OCI-LY1 (cell line): ENCODE data around the gene UGT1A4.

ENCODE experiments used
- CTCF ChIP-seq: fragments of 200-600 bp; sonication (generic), shearing (Covaris generic); IDR thresholded peaks from 2 replicates; pipeline ENCODE4 v1.5.1; 2017; ENCODE audit warnings: mild to moderate bottlenecking, antibody characterized with exemption, low read length, moderate library complexity, mixed read lengths
- EZH2 ChIP-seq: fragments of 200-600 bp; sonication (generic), shearing (Covaris generic); IDR thresholded peaks from 2 replicates; pipeline ENCODE4 v1.8.0; 2017; ENCODE audit warnings: borderline replicate concordance, mixed run types, mild to moderate bottlenecking, antibody characterized with exemption, low read length, moderate library complexity, mixed read lengths

GRCh38 chr2:233761040-233761769, 42.7 kb downstream of the UGT1A4 start:
- TF ChIP-seq CTCF, result no peak
- TF ChIP-seq EZH2, result no peak
